ENCODE measurements around the gene ZNF195.
"Not testable (repeated sequence)": the region's sequence is repeated elsewhere in the genome, so short reads cannot be mapped to it uniquely, and the experiment has no call there.

DNA sequence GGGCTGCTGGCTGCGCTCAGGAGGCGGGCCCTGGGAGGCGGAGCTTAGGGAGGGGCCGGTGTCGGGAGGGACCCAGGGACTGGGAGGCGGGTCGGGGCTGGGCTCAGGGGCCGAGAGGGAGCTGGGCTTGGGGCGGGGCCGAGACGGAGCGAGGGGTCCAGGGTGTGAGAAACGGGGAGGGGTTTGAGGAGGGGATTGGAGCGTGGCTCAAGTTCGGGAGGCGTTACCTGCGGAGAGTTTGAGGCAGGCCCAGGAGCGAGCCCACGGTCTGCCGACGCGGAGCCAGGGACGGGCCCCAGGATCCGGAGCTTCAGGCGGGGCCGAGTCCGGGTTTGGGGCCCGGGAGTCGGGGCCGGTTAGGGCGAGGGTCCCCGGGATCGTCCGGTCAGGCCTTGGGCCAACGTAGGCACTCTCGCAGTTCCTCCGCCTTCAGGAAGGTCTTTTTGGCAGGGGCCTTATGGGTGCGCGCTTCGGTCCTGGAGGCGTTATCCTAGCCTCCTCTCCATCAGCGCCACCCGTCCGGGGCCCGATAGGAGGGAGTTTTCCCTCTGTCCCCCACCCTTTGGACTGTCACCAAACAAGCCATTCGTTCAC is 44.3 kb upstream of the ZNF195 start:
- TF ChIP-seq, protein P1, sequence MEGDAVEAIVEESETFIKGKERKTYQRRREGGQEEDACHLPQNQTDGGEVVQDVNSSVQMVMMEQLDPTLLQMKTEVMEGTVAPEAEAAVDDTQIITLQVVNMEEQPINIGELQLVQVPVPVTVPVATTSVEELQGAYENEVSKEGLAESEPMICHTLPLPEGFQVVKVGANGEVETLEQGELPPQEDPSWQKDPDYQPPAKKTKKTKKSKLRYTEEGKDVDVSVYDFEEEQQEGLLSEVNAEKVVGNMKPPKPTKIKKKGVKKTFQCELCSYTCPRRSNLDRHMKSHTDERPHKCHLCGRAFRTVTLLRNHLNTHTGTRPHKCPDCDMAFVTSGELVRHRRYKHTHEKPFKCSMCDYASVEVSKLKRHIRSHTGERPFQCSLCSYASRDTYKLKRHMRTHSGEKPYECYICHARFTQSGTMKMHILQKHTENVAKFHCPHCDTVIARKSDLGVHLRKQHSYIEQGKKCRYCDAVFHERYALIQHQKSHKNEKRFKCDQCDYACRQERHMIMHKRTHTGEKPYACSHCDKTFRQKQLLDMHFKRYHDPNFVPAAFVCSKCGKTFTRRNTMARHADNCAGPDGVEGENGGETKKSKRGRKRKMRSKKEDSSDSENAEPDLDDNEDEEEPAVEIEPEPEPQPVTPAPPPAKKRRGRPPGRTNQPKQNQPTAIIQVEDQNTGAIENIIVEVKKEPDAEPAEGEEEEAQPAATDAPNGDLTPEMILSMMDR (IDR thresholded peaks at IDR 0.05; ENCODE audit: insufficient read depth, low read length), result not testable (repeated sequence)
- not testable (repeated sequence) for TF ChIP-seq GABPA, POLR2AphosphoS5 (IDR thresholded peaks at IDR 0.05; ENCODE audit: low read depth)

All from HL-60 (cell line).